ENCODE data around the gene MNS1. TPM values are rescaled to one million over a fixed set of nuclear protein-coding genes. Genes with fewer than 3 reads are reported as not detected.
"Not testable (repeated sequence)": the region's sequence is repeated elsewhere in the genome, so short reads cannot be mapped to it uniquely, and the experiment has no call there.

MNS1 gene
- total RNA-seq, 1 experiment from 2014 or later = 3.0 TPM

- no peak for DNase-seq (ENCODE audit: low read depth)
These were observed 8.7 kb downstream of the MNS1 start for GRCh38 chr15:56456229-56456628.

GRCh38 chr15:56454836-56455235, 10.1 kb downstream of the MNS1 start:
- DNase-seq (ENCODE audit: low read depth) = no peak

- no peak for DNase-seq (ENCODE audit: low read depth)
These were observed 19.2 kb downstream of the MNS1 start for GRCh38 chr15:56445746-56446145.

- DNase-seq (ENCODE audit: low read depth) = no peak
These were observed 22.6 kb downstream of the MNS1 start for GRCh38 chr15:56442354-56442753.

- no peak for DNase-seq (ENCODE audit: low read depth)
These were observed 24.6 kb downstream of the MNS1 start for GRCh38 chr15:56440214-56440770.

GRCh38 chr15:56432304-56432703, 32.6 kb downstream of the MNS1 start:
- DNase-seq (ENCODE audit: low read depth) = no peak

- peak; percentile 19 for DNase-seq (ENCODE audit: low read depth)
These were observed 36.0 kb downstream of the MNS1 start for GRCh38 chr15:56428821-56429458.

- DNase-seq (ENCODE audit: low read depth) = peak; percentile 37
These were observed 39.0 kb downstream of the MNS1 start for GRCh38 chr15:56425976-56426375.

- no peak for DNase-seq (ENCODE audit: low read depth)
These were observed 39.7 kb downstream of the MNS1 start for GRCh38 chr15:56425276-56425675.

- not testable (repeated sequence) for DNase-seq (ENCODE audit: low read depth)
These were observed 51.7 kb downstream of the MNS1 start for GRCh38 chr15:56413114-56413733.

GRCh38 chr15:56411122-56411749, 53.7 kb downstream of the MNS1 start:
- peak; percentile 3 for DNase-seq (ENCODE audit: low read depth)

GRCh38 chr15:56410721-56411120, 54.2 kb downstream of the MNS1 start:
- no peak for DNase-seq (ENCODE audit: low read depth)

- not testable (repeated sequence) for DNase-seq (ENCODE audit: low read depth)
These were observed 65.7 kb downstream of the MNS1 start for GRCh38 chr15:56399209-56399608.

- not testable (repeated sequence) for DNase-seq (ENCODE audit: low read depth)
These were observed 67.6 kb downstream of the MNS1 start for GRCh38 chr15:56397325-56397724.

- DNase-seq (ENCODE audit: low read depth) = no peak
These were observed 70.0 kb downstream of the MNS1 start for GRCh38 chr15:56394909-56395308.

GRCh38 chr15:56393277-56393676, 71.7 kb downstream of the MNS1 start:
- DNase-seq (ENCODE audit: low read depth) = no peak

GRCh38 chr15:56390739-56391267, 74.1 kb downstream of the MNS1 start:
- no peak for DNase-seq (ENCODE audit: low read depth)

GRCh38 chr15:56385908-56386307, 79.0 kb downstream of the MNS1 start:
- DNase-seq (ENCODE audit: low read depth) = no peak

- DNase-seq (ENCODE audit: low read depth) = peak; percentile 34
These were observed 81.9 kb downstream of the MNS1 start for GRCh38 chr15:56383010-56383409.
